ENCODE data around the gene ATP10D.

- TF ChIP-seq CTCF (IDR thresholded peaks at IDR 0.05) (no peak), POLR2A (IDR thresholded peaks at IDR 0.05) (no peak)
Measured at GRCh38 chr4:47505666-47506065, 20.6 kb downstream of the ATP10D start.

All from lower leg skin (tissue), 3 donors.